B cell (primary cell): Measurements from ENCODE around the gene SUSD3. TPM values are rescaled to one million over a fixed set of nuclear protein-coding genes. Genes with fewer than 3 reads are reported as not detected.
A peak's percentile ranks its signal among the peaks of the same experiment; 100 is the strongest.

Source experiments
- ATAC-seq: fragments of 200-7000 bp; cut with Tn5 transposase; one replicate; pipeline ENCODE4 v1.10.0; 2021; ENCODE audit warnings: low read depth, mild to moderate bottlenecking, moderate number of reproducible peaks, moderate library complexity
- CTCF ChIA-PET: fragments of 350-600 bp; sonication (Branson Sonifier 250); formaldehyde crosslinking; loops from one replicate; lab custom pipeline; 2021; ENCODE audit warnings: antibody characterized with exemption, inconsistent platforms; lab: Charles Lee
- POLR2A ChIA-PET: fragments of 350-600 bp; sonication (Branson Sonifier 250); formaldehyde crosslinking; loops from one replicate; lab custom pipeline; 2021; ENCODE audit warnings: antibody characterized with exemption; lab: Charles Lee
- DNase-seq: peaks from one replicate; pipeline ENCODE4 v3.0.0; 2013
- H2AFZ ChIP-seq: 2 replicates; pipeline ENCODE4 v1.6.1; 2012; ENCODE audit warnings: mild to moderate bottlenecking, low read depth, low read length; ENCODE audit not compliant: insufficient read depth, poor library complexity, severe bottlenecking
- H3K27ac ChIP-seq, 2 donors: 1 replicate in 1 of 2; 2 replicates in 1 of 2; pipeline ENCODE4 v1.5.1; 2012 to 2013; ENCODE audit warnings: low read length in 2 of 2, mild to moderate bottlenecking in 2 of 2, moderate library complexity in 1 of 2
- H3K27me3 ChIP-seq, 4 experiments: fragments of 200-600 bp in 1 of 4; sonication (generic) in 1 of 4; replicated peaks in 1 of 4; 1 replicate in 2 of 4; 2 replicates in 2 of 4; pipeline versions ENCODE4 v1.6.1 to v1.7.0; 2013 to 2016; ENCODE audit warnings: low read length in 3 of 4, mild to moderate bottlenecking in 2 of 4, mixed read lengths in 1 of 4, moderate library complexity in 1 of 4; ENCODE audit not compliant: insufficient read depth in 4 of 4, control insufficient read depth in 3 of 4; ENCODE audit errors: control extremely low read depth in 1 of 4
- H3K36me3 ChIP-seq, 2 experiments: replicated peaks in 1 of 2; 1 replicate in 1 of 2; 2 replicates in 1 of 2; pipeline versions ENCODE4 v1.6.1 to v1.7.1; 2013; ENCODE audit warnings: low read length in 1 of 2; ENCODE audit not compliant: insufficient read depth in 2 of 2, control insufficient read depth in 1 of 2; ENCODE audit errors: control extremely low read depth in 1 of 2, extremely low read depth in 1 of 2
- H3K4me1 ChIP-seq, 2 donors: fragments of 200-600 bp in 1 of 2; sonication (generic) in 1 of 2; 1 replicate in 1 of 2; 2 replicates in 1 of 2; pipeline versions ENCODE4 v1.5.1 to v1.6.1; 2013 to 2017; ENCODE audit warnings: low read length in 2 of 2; ENCODE audit not compliant: control insufficient read depth in 2 of 2, insufficient read depth in 2 of 2
- H3K4me2 ChIP-seq: replicated peaks from 2 replicates; pipeline ENCODE3; 2012; ENCODE audit warnings: mild to moderate bottlenecking, low read depth, low read length; ENCODE audit not compliant: poor library complexity, severe bottlenecking
- H3K4me3 ChIP-seq, 5 experiments: fragments of 200-600 bp in 1 of 5; sonication (generic) in 1 of 5; 1 replicate in 3 of 5; 2 replicates in 2 of 5; pipeline versions ENCODE4 v1.5.1 to v1.7.0; 2011 to 2016; ENCODE audit warnings: low read length in 4 of 5, mild to moderate bottlenecking in 4 of 5, low read depth in 2 of 5, control low read depth in 1 of 5, moderate library complexity in 1 of 5; ENCODE audit not compliant: insufficient read depth in 1 of 5; ENCODE audit errors: control extremely low read depth in 1 of 5, extremely low read depth in 1 of 5
- H3K79me2 ChIP-seq: fragments of 200-600 bp; sonication (generic); one replicate; pipeline ENCODE4 v1.6.0; 2016; ENCODE audit warnings: low read length; ENCODE audit not compliant: control insufficient read depth, insufficient read depth
- H3K9ac ChIP-seq: fragments of 200-600 bp; sonication (generic); 2 replicates; pipeline ENCODE4 v1.6.1; 2017; ENCODE audit warnings: mild to moderate bottlenecking, low read length, moderate library complexity
- H3K9me3 ChIP-seq, 3 donors: one replicate each; pipeline versions ENCODE4 v1.6.1 to v1.7.1; 2013; ENCODE audit warnings: low read length in 2 of 3; ENCODE audit not compliant: control insufficient read depth in 2 of 3, insufficient read depth in 1 of 3; ENCODE audit errors: control extremely low read depth in 1 of 3
- H4K20me1 ChIP-seq: 2 replicates; pipeline ENCODE4 v1.6.0; 2012; ENCODE audit warnings: mild to moderate bottlenecking, low read length; ENCODE audit not compliant: insufficient read depth, control insufficient read depth, poor library complexity, severe bottlenecking
- H3K27ac Mint-ChIP-seq: one replicate; pipeline ENCODE4 v1.8.0; 2021; ENCODE audit warnings: mixed read lengths
- H3K27me3 Mint-ChIP-seq: one replicate; pipeline ENCODE4 v1.8.0; 2021; ENCODE audit warnings: mixed read lengths
- H3K4me1 Mint-ChIP-seq: one replicate; pipeline ENCODE4 v1.8.0; 2021; ENCODE audit warnings: mixed read lengths
- H3K4me3 Mint-ChIP-seq: one replicate; pipeline ENCODE4 v1.8.0; 2021; ENCODE audit warnings: mixed read lengths
- H3K9me3 Mint-ChIP-seq: one replicate; pipeline ENCODE4 v1.8.0; 2022; ENCODE audit warnings: mixed read lengths; ENCODE audit not compliant: insufficient read depth
- EZH2 ChIP-seq: IDR thresholded peaks from 2 replicates; pipeline ENCODE4 v1.6.1; 2012; ENCODE audit warnings: borderline replicate concordance, low read depth, mild to moderate bottlenecking, moderate library complexity, low read length; ENCODE audit not compliant: insufficient read depth, poor library complexity, severe bottlenecking
- WGBS: methylation state at CpG from one replicate; pipeline ENCODE4 v1.1.5; 2013; ENCODE audit warnings: missing lambda C conversion rate; ENCODE audit not compliant: insufficient coverage; 5-methylcytosine and 5-hydroxymethylcytosine counted together
- intact Hi-C: fragments of 100-400 bp; cut with micrococcal nuclease; formaldehyde crosslinking; loops from one replicate; pipeline ENCODE4 v1.10.0; 2022
- polyA plus RNA-seq: library from polyadenylated mRNA; depleted of rRNA; stranded (reverse); fragments of >200 nt; gene quantifications from 2 replicates; pipeline ENCODE4 v1.2.3, GENCODE V29; 2012
- total RNA-seq, 2 donors: library from RNA; stranded (reverse); fragments of 120-200 nt in 1 of 2; gene quantifications; 1 replicate in 1 of 2; 2 replicates in 1 of 2; pipeline versions ENCODE4 v1.2.3 to v1.2.4, GENCODE V29; 2013 to 2022
- TF ChIP-seq, protein P1 (sequence below): fragments of 200-600 bp; IDR thresholded peaks from one replicate; pipeline ENCODE4 v1.8.0; 2022; ENCODE audit warnings: antibody characterized with exemption, mild to moderate bottlenecking

SUSD3 gene
- total and polyA plus RNA-seq, 2 donors (not counting 1 experiment from before 2014, with no cell fraction given) = 41.0 to 85.0 TPM

DNA sequence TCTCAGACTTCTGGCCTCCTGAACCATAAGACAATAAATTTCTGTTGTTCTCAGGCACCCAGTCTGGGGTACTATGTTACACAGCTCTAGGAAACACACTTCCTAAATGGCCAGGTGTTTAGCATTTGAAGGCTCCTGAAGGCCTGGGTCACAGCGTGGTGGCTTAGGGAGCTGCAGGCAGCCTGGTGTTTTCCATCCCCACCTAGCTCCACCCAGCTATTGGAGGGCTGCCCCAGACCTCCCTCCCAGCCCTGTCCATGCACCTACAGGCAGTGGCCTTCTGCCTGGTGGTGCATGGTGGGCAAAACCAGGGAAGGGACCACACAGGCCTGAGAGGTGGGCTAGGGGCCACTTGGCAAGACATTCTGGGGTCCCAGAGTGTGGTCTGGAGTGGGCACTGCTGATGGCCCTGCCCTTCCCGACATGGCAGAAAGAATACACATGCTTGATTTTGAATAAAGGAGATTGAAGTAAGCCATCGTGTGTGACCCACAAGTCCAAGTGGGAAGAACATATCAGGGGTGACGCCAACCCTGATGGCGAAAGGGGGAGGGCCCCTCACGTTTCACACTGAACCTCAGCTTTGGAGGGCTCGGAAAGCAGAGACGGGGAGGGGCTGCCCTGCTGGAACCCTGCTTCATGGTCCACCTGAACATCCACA is 1.3 kb upstream of the SUSD3 start:
- Histone ChIP-seq H3K9ac (no peak overlapping the region), H3K27me3 (no peaks in the 10 kb centered on the region), H3K4me2 (no peak overlapping the region), H3K79me2 (peaks cover 10% of the 10 kb centered on the region), H4K20me1 (no peaks in the 10 kb centered on the region), H3K36me3 (no peaks in the 10 kb centered on the region), H3K27ac (peak overlapping the region; percentile 79 to 80), H2AFZ (no peak overlapping the region), H3K4me3 (no peak overlapping the region), H3K9me3 (no peaks in the 10 kb centered on the region), H3K4me1 (peaks cover 36 to 47% of the 10 kb centered on the region in 2 donors)
- Mint-ChIP-seq H3K27me3 (no peaks in the 10 kb centered on the region), H3K9me3 (no peaks in the 10 kb centered on the region), H3K27ac (peak overlapping the region; percentile 95), H3K4me3 (peak overlapping the region; percentile 84), H3K4me1 (peaks cover 57% of the 10 kb centered on the region)
- ChIA-PET POLR2A (interaction anchor here (0.5 to 1.2 kb wide), 5 partner anchors 9 to 64 kb away, joined by 4 to 10 read pairs (median 4); partner anchors contain the start of gene CARD19), CTCF (interaction anchor here (0.6 to 1.4 kb wide), 4 partner anchors 12 to 52 kb away, joined by 3 to 8 read pairs (median 5); no protein-coding TSS in a partner anchor)
- intact Hi-C loops = loop anchor here (5.0 kb wide), 1 partner anchor 510 kb away; no protein-coding TSS in a partner anchor
- ATAC-seq (no peak), DNase-seq (peak; percentile 63)
- no peak for TF ChIP-seq EZH2
- TF ChIP-seq, protein P1, sequence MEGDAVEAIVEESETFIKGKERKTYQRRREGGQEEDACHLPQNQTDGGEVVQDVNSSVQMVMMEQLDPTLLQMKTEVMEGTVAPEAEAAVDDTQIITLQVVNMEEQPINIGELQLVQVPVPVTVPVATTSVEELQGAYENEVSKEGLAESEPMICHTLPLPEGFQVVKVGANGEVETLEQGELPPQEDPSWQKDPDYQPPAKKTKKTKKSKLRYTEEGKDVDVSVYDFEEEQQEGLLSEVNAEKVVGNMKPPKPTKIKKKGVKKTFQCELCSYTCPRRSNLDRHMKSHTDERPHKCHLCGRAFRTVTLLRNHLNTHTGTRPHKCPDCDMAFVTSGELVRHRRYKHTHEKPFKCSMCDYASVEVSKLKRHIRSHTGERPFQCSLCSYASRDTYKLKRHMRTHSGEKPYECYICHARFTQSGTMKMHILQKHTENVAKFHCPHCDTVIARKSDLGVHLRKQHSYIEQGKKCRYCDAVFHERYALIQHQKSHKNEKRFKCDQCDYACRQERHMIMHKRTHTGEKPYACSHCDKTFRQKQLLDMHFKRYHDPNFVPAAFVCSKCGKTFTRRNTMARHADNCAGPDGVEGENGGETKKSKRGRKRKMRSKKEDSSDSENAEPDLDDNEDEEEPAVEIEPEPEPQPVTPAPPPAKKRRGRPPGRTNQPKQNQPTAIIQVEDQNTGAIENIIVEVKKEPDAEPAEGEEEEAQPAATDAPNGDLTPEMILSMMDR = no peak
- WGBS = 69% methylated on average over 8 of the region's 8 CpGs
